HepG2 (cell line): Measurements from ENCODE around the gene CLEC10A. TPM values are rescaled to one million over a fixed set of nuclear protein-coding genes. Genes with fewer than 3 reads are reported as not detected.
A peak's percentile ranks its signal among the peaks of the same experiment; 100 is the strongest.
"Not testable (repeated sequence)": the region's sequence is repeated elsewhere in the genome, so short reads cannot be mapped to it uniquely, and the experiment has no call there.

Source experiments
- ATAC-seq: fragments of 200-7000 bp; cut with Tn5 transposase; 3 replicates; pipeline ENCODE4 v1.9.1; 2020; ENCODE audit warnings: mild to moderate bottlenecking, moderate library complexity
- BruUV-seq: library from RNA; stranded (reverse); fragments of 400-500 nt; replicated peaks from 2 replicates; lab custom pipeline; 2021; lab: Mats Ljungman, UMichigan
- CTCF ChIA-PET: fragments of 300-600 bp; formaldehyde crosslinking; extraction: SDS; loops from one replicate; lab custom pipeline; 2021; ENCODE audit warnings: low total read pairs, inconsistent platforms, low intra/inter-chr PET ratio; lab: Yijun Ruan, JAX
- POLR2A ChIA-PET: fragments of 350-600 bp; sonication (Branson Sonifier 250); formaldehyde crosslinking; loops from one replicate; lab custom pipeline; 2020; ENCODE audit warnings: antibody characterized with exemption, inconsistent platforms; lab: Yijun Ruan, JAX
- DNase-seq: peaks from one replicate; pipeline ENCODE4 v3.0.0-alpha.2; 2015; ENCODE audit warnings: low spot score
- FAIRE-seq: peaks from 3 replicates; lab custom pipeline; 2011; peaks lifted over from hg19 to GRCh38; lab: Jason Lieb, UNC
- H2AFZ ChIP-seq: one replicate; pipeline ENCODE4 v1.6.1; 2011; ENCODE audit warnings: low read length, inconsistent platforms
- H3K27ac ChIP-seq: fragments of 300-600 bp; 3 replicates; pipeline ENCODE4 v1.8.0; 2011; ENCODE audit warnings: mixed run types, mild to moderate bottlenecking, mixed read lengths, low read length, inconsistent platforms; ENCODE audit not compliant: insufficient read depth; ENCODE audit errors: extremely low read length
- H3K27me3 ChIP-seq, 2 experiments: fragments of 200-600 bp in 1 of 2; 2 replicates in 1 of 2; 3 replicates in 1 of 2; pipeline versions ENCODE4 v1.6.0 to v1.8.0; 2011; ENCODE audit warnings: low read length in 2 of 2, mild to moderate bottlenecking in 2 of 2, moderate library complexity in 2 of 2, inconsistent platforms in 1 of 2; ENCODE audit not compliant: insufficient read depth in 2 of 2, control insufficient read depth in 1 of 2
- H3K36me3 ChIP-seq, 2 experiments: fragments of 200-600 bp in 1 of 2; replicated peaks in 1 of 2; 2 replicates in 1 of 2; 3 replicates in 1 of 2; pipeline versions ENCODE4 v1.5.1 to v1.8.0; 2011; ENCODE audit warnings: low read length in 2 of 2, inconsistent platforms in 1 of 2; ENCODE audit not compliant: insufficient read depth in 2 of 2, control insufficient read depth in 1 of 2
- H3K4me1 ChIP-seq: 2 replicates; pipeline ENCODE4 v1.5.1; 2012; ENCODE audit warnings: low read length, inconsistent platforms; ENCODE audit not compliant: insufficient read depth
- H3K4me2 ChIP-seq: 2 replicates; pipeline ENCODE4 v1.6.0; 2011; ENCODE audit warnings: low read depth, low read length, inconsistent platforms
- H3K4me3 ChIP-seq, 3 experiments: fragments of 200-600 bp in 1 of 3; sonication (generic), shearing (Covaris generic) in 1 of 3; replicated peaks in 1 of 3; 2 replicates each; pipeline ENCODE4 v1.5.1; 2011 to 2016; ENCODE audit warnings: low read length in 3 of 3, inconsistent platforms in 2 of 3, low read depth in 2 of 3, mild to moderate bottlenecking in 2 of 3, control low read depth in 1 of 3, mixed read lengths in 1 of 3; ENCODE audit not compliant: insufficient read depth in 1 of 3
- H3K79me2 ChIP-seq: one replicate; pipeline ENCODE4 v1.6.1; 2011; ENCODE audit warnings: low read length, inconsistent platforms; ENCODE audit not compliant: insufficient read depth
- H3K9ac ChIP-seq: 2 replicates; pipeline ENCODE4 v1.6.0; 2011; ENCODE audit warnings: mild to moderate bottlenecking, low read depth, low read length, inconsistent platforms; ENCODE audit not compliant: insufficient read depth
- H3K9me3 ChIP-seq: 2 replicates; pipeline ENCODE4 v1.5.1; 2012; ENCODE audit warnings: mild to moderate bottlenecking, low read length
- H4K20me1 ChIP-seq: 2 replicates; pipeline ENCODE4 v1.6.0; 2011; ENCODE audit warnings: inconsistent platforms, mild to moderate bottlenecking, low read length, moderate library complexity; ENCODE audit not compliant: insufficient read depth
- CBX2 ChIP-seq, 2 experiments: fragments of 200-600 bp in 1 of 2; sonication (generic); formaldehyde crosslinking in 1 of 2; IDR thresholded peaks; 2 replicates each; pipeline versions ENCODE4 v1.7.0 to v1.8.1; 2018 to 2022; ENCODE audit warnings: low read depth in 2 of 2, low read length in 1 of 2, mild to moderate bottlenecking in 1 of 2, missing genetic modification reagents in 1 of 2
- ELF1 ChIP-seq: sonication (generic); formaldehyde crosslinking; IDR thresholded peaks from 2 replicates; pipeline ENCODE4 v1.4.0; 2020; ENCODE audit warnings: missing genetic modification reagents
- ERF ChIP-seq: IDR thresholded peaks from 2 replicates; pipeline ENCODE4 v1.6.1; 2018; ENCODE audit warnings: missing biosample characterization, missing genetic modification reagents
- IKZF1 ChIP-seq: fragments of 450-650 bp; IDR thresholded peaks from 2 replicates; pipeline ENCODE4 v1.7.1; 2016
- JARID2 ChIP-seq: sonication (generic); formaldehyde crosslinking; IDR thresholded peaks from 2 replicates; pipeline ENCODE4 v1.8.1; 2023; ENCODE audit warnings: missing genetic modification reagents, inconsistent platforms; ENCODE audit not compliant: insufficient replicate concordance
- MXI1 ChIP-seq: IDR thresholded peaks from 3 replicates; pipeline ENCODE4 v1.6.1; 2012; ENCODE audit warnings: low read depth, low read length, inconsistent platforms, borderline replicate concordance
- MYPOP ChIP-seq: sonication (generic); formaldehyde crosslinking; IDR thresholded peaks from 2 replicates; pipeline ENCODE4 v1.8.1; 2023; ENCODE audit warnings: mild to moderate bottlenecking, moderate library complexity, missing genetic modification reagents
- NCOA1 ChIP-seq: sonication (generic); formaldehyde crosslinking; IDR thresholded peaks from 2 replicates; pipeline ENCODE4 v1.9.0; 2021; ENCODE audit warnings: missing genetic modification reagents
- NFATC3 ChIP-seq: sonication (generic); formaldehyde crosslinking; IDR thresholded peaks from 2 replicates; pipeline ENCODE4 v1.5.1; 2020; ENCODE audit warnings: mild to moderate bottlenecking, missing genetic modification reagents
- PHF20 ChIP-seq: sonication (generic); formaldehyde crosslinking; IDR thresholded peaks from 2 replicates; pipeline ENCODE4 v1.5.0; 2020; ENCODE audit warnings: mild to moderate bottlenecking, missing genetic modification reagents
- SNAPC2 ChIP-seq: sonication (generic); formaldehyde crosslinking; IDR thresholded peaks from 2 replicates; pipeline ENCODE4 v1.8.1; 2022; ENCODE audit warnings: mild to moderate bottlenecking, missing genetic modification reagents
- ZNF576 ChIP-seq: sonication (generic); formaldehyde crosslinking; IDR thresholded peaks from 2 replicates; pipeline ENCODE4 v1.4.0; 2020; ENCODE audit warnings: mild to moderate bottlenecking, missing genetic modification reagents
- WGBS: methylation state at CpG from one replicate; pipeline ENCODE4 v1.1.6; 2017; ENCODE audit warnings: low lambda C conversion rate; 5-methylcytosine and 5-hydroxymethylcytosine counted together
- in situ Hi-C: cut with HindIII; loops from 2 replicates; pipeline ENCODE4 v1.10.0; 2017; ENCODE audit warnings: low pct_unique_long_range_greater_than_20kb; ENCODE audit not compliant: extremely low pct_ligation_motif_present
- intact Hi-C: fragments of 100-400 bp; cut with micrococcal nuclease; formaldehyde crosslinking; loops from one replicate; pipeline ENCODE4 v1.10.0; 2022; ENCODE audit not compliant: unreplicated experiment
- polyA plus RNA-seq, 8 experiments: library from polyadenylated mRNA; depleted of rRNA in 3 of 8; stranded (reverse) in 7 of 8; unstranded in 1 of 8; fragments of >200 nt; fragmentation: Illumina TruSeq in 4 of 8; extraction: Trizol in 4 of 8; gene quantifications; 2 replicates each; pipeline versions ENCODE4 v1.2.1 to v1.2.3, GENCODE V29; 2011 to 2016; ENCODE audit warnings: low read depth in 4 of 8, missing spikeins in 1 of 8, mixed read lengths in 1 of 8; ENCODE audit not compliant: insufficient read depth in 1 of 8
- total RNA-seq, 5 experiments: library from RNA; depleted of rRNA; stranded (reverse); fragments of >200 nt; fragmentation: Illumina TruSeq; extraction: Trizol; gene quantifications; 2 replicates each; pipeline ENCODE4 v1.2.3, GENCODE V29; 2016; ENCODE audit warnings: low read depth in 1 of 5
- TF ChIP-seq, protein P1 (sequence below): sonication (generic); formaldehyde crosslinking; IDR thresholded peaks from 2 replicates; pipeline ENCODE4 v1.5.0; 2020; ENCODE audit warnings: mild to moderate bottlenecking, missing genetic modification reagents, moderate library complexity
- TF ChIP-seq, protein P2 (sequence below): sonication (generic); formaldehyde crosslinking; IDR thresholded peaks from 2 replicates; pipeline ENCODE4 v1.4.0; 2020; ENCODE audit warnings: missing genetic modification reagents

The CLEC10A gene
- total and polyA plus RNA-seq, 2 of the 13 experiments (the other 11 are each of a cell fraction or from before 2014, with no cell fraction given) = 0.33 TPM; not detected in 1

GRCh38 chr17:7126386-7126785 lies 46.3 kb upstream of the CLEC10A start:
- CTCF ChIA-PET, H2AFZ ChIP-seq, H3K4me3 ChIP-seq, H4K20me1 ChIP-seq, FAIRE-seq, in situ Hi-C loops, H3K4me2 ChIP-seq, H3K36me3 ChIP-seq: not testable (repeated sequence)
- 85% methylated on average over 12 of the region's 12 CpGs for WGBS
- TF ChIP-seq, protein P1, sequence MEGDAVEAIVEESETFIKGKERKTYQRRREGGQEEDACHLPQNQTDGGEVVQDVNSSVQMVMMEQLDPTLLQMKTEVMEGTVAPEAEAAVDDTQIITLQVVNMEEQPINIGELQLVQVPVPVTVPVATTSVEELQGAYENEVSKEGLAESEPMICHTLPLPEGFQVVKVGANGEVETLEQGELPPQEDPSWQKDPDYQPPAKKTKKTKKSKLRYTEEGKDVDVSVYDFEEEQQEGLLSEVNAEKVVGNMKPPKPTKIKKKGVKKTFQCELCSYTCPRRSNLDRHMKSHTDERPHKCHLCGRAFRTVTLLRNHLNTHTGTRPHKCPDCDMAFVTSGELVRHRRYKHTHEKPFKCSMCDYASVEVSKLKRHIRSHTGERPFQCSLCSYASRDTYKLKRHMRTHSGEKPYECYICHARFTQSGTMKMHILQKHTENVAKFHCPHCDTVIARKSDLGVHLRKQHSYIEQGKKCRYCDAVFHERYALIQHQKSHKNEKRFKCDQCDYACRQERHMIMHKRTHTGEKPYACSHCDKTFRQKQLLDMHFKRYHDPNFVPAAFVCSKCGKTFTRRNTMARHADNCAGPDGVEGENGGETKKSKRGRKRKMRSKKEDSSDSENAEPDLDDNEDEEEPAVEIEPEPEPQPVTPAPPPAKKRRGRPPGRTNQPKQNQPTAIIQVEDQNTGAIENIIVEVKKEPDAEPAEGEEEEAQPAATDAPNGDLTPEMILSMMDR (CRISPR knock-in tag) = 0 out of 2 replicates have a peak, but pooled peaks have one; percentile 7
- TF ChIP-seq, protein P2, sequence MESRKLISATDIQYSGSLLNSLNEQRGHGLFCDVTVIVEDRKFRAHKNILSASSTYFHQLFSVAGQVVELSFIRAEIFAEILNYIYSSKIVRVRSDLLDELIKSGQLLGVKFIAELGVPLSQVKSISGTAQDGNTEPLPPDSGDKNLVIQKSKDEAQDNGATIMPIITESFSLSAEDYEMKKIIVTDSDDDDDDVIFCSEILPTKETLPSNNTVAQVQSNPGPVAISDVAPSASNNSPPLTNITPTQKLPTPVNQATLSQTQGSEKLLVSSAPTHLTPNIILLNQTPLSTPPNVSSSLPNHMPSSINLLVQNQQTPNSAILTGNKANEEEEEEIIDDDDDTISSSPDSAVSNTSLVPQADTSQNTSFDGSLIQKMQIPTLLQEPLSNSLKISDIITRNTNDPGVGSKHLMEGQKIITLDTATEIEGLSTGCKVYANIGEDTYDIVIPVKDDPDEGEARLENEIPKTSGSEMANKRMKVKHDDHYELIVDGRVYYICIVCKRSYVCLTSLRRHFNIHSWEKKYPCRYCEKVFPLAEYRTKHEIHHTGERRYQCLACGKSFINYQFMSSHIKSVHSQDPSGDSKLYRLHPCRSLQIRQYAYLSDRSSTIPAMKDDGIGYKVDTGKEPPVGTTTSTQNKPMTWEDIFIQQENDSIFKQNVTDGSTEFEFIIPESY (CRISPR knock-in tag) = peak; percentile 97
- TF ChIP-seq, all 625 proteins: peak for 2; not testable (repeated sequence) for 623
- BruUV-seq, ATAC-seq, H3K79me2 ChIP-seq, H3K27me3 ChIP-seq, H3K27ac ChIP-seq, intact Hi-C loops, DNase-seq, H3K9ac ChIP-seq, H3K9me3 ChIP-seq: not testable (repeated sequence)
- peaks cover 23% of the 10 kb centered on the region for H3K4me1 ChIP-seq
- POLR2A ChIA-PET = interaction anchor here (0.9 to 2.0 kb wide), 4 partner anchors 9 to 24 kb away, joined by 3 to 5 read pairs (median 4); partner anchors contain the start of gene ASGR2

DNA sequence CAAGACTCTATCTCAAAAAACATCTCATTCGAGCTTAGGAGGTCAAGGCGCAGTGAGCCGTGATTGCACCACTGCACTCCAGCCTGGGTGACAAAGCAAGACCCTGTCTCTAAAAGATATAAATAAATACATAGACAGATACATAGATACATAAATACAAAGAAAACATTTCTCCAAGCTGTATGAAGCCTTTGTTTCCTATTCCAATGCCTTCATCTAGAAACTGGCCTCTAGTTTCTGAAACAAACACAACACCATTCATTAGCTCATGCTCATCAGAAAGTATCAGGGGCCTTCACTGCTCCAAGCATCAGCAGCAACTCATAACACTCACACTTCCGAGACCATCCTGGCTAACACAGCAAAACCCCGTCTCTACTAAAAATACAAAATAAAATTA lies 44.9 kb upstream of the CLEC10A start:
- ATAC-seq = no peak
- no TSS peak for BruUV-seq
- no peak for DNase-seq
- no peak overlapping the region for H3K27ac ChIP-seq
- ChIA-PET POLR2A (interaction anchor here (1.0 to 3.1 kb wide), 2 partner anchors 10 to 89 kb away, joined by 3 to 25 read pairs; partner anchors contain the start of genes ASGR2 and SLC16A13), CTCF (no interaction called here)
- no peak for FAIRE-seq
- H3K4me3 ChIP-seq = no peak overlapping the region
- H3K9me3 ChIP-seq = no peaks in the 10 kb centered on the region
- H3K79me2 ChIP-seq = no peaks in the 10 kb centered on the region
- intact Hi-C loops (no loop called here), in situ Hi-C loops (no loop called here)
- H3K4me1 ChIP-seq = peaks cover 14% of the 10 kb centered on the region
- no peaks in the 10 kb centered on the region for H4K20me1 ChIP-seq
- no peaks in the 10 kb centered on the region for H3K36me3 ChIP-seq
- no peak overlapping the region for H2AFZ ChIP-seq
- no peak overlapping the region for H3K9ac ChIP-seq
- 91% methylated on average over 5 of the region's 5 CpGs for WGBS
- no peaks in the 10 kb centered on the region for H3K27me3 ChIP-seq
- H3K4me2 ChIP-seq = no peak overlapping the region
- TF ChIP-seq ELF1 (CRISPR knock-in tag) (no peak), MXI1 (no peak), SNAPC2 (CRISPR knock-in tag) (no peak), MYPOP (CRISPR knock-in tag) (no peak), IKZF1 (no peak), NFATC3 (CRISPR knock-in tag) (no peak), NCOA1 (CRISPR knock-in tag) (no peak), PHF20 (CRISPR knock-in tag) (no peak), CBX2 (IDR thresholded peaks at IDR 0.05; ENCODE audit: low read depth, low read length) (no peak), CBX2 (CRISPR knock-in tag; IDR thresholded peaks at IDR 0.05; ENCODE audit: low read depth) (no peak), ZNF576 (no peak), ERF (CRISPR knock-in tag) (no peak), JARID2 (no peak)
